Upper lobe of right lung (tissue), 1 donor: ENCODE results near the gene PRTFDC1. TPM values are rescaled to one million over a fixed set of nuclear protein-coding genes. Genes with fewer than 3 reads are reported as not detected.
A peak's percentile ranks its signal among the peaks of the same experiment; 100 is the strongest.
"Not testable (repeated sequence)": the region's sequence is repeated elsewhere in the genome, so short reads cannot be mapped to it uniquely, and the experiment has no call there.

Experiments used
- ATAC-seq: fragments of 200-7000 bp; cut with Tn5 transposase; one replicate; pipeline ENCODE4 v1.9.1; 2020; ENCODE audit warnings: mild to moderate bottlenecking, moderate library complexity
- DNase-seq: peaks from one replicate; pipeline ENCODE4 v3.0.0-alpha.2; 2020
- H3K27ac ChIP-seq: fragments of 200-600 bp; one replicate; pipeline ENCODE4 v1.8.0; 2022
- H3K27me3 ChIP-seq: fragments of 200-600 bp; one replicate; pipeline ENCODE4 v1.8.0; 2022; ENCODE audit warnings: mild to moderate bottlenecking
- H3K36me3 ChIP-seq: fragments of 200-600 bp; one replicate; pipeline ENCODE4 v1.8.0; 2022
- H3K4me1 ChIP-seq: fragments of 200-600 bp; one replicate; pipeline ENCODE4 v1.8.0; 2022
- H3K4me3 ChIP-seq: fragments of 200-600 bp; one replicate; pipeline ENCODE4 v1.8.0; 2022; ENCODE audit warnings: mild to moderate bottlenecking
- H3K9me3 ChIP-seq: fragments of 200-600 bp; one replicate; pipeline ENCODE4 v1.8.0; 2022
- intact Hi-C: fragments of 100-400 bp; cut with DNase I; formaldehyde crosslinking; loops from one replicate; pipeline ENCODE4 v1.11.0; 2022
- total RNA-seq: library from RNA; stranded (reverse); fragmentation: NEBNext Ultra II Directional; extraction: Animal tissue kit (Norgen Biotek cat#: 25700); gene quantifications from one replicate; pipeline ENCODE4 v1.2.1, GENCODE V29; 2021
- TF ChIP-seq, protein P1 (sequence below): fragments of 200-600 bp; IDR thresholded peaks from one replicate; pipeline ENCODE4 v1.8.0; 2022; ENCODE audit warnings: antibody characterized with exemption
- donor health status: DM: no; HTN: yes; CAD: no; lungs with severe emphysema.

Gene PRTFDC1
- total RNA-seq, 1 donor from 2014 or later: 2.7 TPM

DNA sequence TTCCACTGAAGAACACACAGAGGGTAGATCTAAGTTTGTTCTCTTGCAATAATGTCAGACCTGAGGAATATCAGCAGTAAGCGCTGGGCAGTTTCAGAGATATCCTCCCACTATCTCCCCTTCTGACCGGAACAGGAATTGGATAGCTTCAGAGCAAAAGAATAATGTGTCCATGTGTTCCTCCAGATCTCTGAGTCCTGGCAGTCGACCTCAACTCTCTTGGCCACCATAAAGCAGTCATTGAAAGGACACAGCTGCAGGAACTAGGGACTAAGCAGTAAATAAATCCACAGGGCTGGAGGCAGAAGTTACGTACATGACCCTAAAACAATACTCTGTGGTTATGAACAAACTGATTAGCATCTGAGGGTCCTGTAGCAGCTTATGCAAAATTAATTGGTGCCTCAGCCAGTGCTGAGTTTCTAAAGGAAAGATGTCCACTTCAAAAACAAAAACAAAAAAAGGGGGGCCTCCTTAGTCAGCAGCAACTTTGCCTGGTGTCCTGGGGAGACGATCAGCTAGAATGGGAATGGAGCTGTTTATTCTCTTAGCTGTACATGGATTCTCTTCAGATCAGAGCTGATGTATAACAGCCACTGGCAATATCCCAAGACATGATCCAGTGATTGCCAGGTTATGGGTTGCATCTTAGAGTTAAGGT is 6.4 kb upstream of the PRTFDC1 start:
- ATAC-seq (peak; percentile 67), DNase-seq (no peak)
- H3K4me1 ChIP-seq: peaks cover 8% of the 10 kb centered on the region
- no peak overlapping the region for H3K4me3 ChIP-seq
- H3K9me3 ChIP-seq: no peaks in the 10 kb centered on the region
- TF ChIP-seq, protein P1, sequence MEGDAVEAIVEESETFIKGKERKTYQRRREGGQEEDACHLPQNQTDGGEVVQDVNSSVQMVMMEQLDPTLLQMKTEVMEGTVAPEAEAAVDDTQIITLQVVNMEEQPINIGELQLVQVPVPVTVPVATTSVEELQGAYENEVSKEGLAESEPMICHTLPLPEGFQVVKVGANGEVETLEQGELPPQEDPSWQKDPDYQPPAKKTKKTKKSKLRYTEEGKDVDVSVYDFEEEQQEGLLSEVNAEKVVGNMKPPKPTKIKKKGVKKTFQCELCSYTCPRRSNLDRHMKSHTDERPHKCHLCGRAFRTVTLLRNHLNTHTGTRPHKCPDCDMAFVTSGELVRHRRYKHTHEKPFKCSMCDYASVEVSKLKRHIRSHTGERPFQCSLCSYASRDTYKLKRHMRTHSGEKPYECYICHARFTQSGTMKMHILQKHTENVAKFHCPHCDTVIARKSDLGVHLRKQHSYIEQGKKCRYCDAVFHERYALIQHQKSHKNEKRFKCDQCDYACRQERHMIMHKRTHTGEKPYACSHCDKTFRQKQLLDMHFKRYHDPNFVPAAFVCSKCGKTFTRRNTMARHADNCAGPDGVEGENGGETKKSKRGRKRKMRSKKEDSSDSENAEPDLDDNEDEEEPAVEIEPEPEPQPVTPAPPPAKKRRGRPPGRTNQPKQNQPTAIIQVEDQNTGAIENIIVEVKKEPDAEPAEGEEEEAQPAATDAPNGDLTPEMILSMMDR: peak; percentile 16
- peak overlapping the region; percentile 76 for H3K27ac ChIP-seq
- H3K27me3 ChIP-seq: no peaks in the 10 kb centered on the region
- intact Hi-C loops: no loop called here
- H3K36me3 ChIP-seq: no peaks in the 10 kb centered on the region

DNA sequence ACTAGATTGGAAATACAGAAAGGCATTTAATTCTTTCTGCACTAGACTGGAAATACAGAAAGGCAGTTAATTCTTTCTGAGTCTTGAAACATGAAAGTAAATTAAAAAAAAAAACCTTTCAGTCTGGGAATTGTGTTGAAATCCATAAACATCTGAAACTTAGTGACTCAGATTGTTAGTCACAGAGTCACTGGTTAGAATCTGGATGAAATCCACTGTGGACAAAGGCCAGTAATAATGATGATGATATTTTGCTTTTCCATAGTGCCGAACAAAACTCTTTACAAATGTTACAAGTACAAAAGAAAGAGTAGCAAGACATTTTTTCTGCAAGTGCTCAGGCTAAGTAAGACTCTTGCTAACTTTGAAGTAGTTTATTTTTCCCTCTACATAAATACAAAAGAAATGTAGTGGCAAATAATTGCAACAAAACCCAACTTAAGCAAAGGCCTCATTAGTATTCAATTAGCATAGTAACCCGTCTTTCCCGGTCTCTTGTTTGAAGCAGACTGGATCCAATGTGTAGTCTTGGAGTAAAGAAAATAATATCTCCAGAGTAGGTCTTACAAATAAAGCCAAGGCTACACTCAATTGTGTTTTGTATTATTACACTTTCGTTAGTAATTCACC is 5.8 kb upstream of the PRTFDC1 start:
- no peaks in the 10 kb centered on the region for H3K36me3 ChIP-seq
- no peaks in the 10 kb centered on the region for H3K9me3 ChIP-seq
- H3K4me1 ChIP-seq: peaks cover 9% of the 10 kb centered on the region
- no peak for ATAC-seq
- H3K4me3 ChIP-seq: no peak overlapping the region
- TF ChIP-seq, protein P1: no peak
- no peak for DNase-seq
- peak overlapping the region; percentile 76 for H3K27ac ChIP-seq
- no peaks in the 10 kb centered on the region for H3K27me3 ChIP-seq
- intact Hi-C loops: no loop called here

DNA sequence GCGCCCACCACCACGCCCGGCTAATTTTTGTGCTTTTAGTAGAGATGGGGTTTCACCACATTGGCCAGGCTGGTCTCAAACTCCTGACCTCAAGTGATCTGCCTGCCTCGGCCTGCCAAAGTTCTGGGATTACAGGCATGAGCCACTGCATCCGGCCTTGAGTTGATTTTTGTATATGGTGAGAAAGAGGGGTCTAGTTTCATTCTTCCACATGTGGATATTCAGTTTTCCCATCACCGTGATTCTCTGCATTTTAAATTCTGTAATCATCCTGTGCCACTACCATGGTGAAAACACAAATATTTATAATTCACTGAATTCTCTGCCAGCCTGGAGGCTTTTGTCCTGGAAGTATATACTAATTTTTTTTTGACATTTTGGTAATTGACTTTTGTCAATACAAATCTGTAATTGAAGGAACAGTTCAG is 5.2 kb upstream of the PRTFDC1 start:
- ATAC-seq, H3K36me3 ChIP-seq, DNase-seq, intact Hi-C loops, H3K9me3 ChIP-seq, H3K27me3 ChIP-seq, H3K4me3 ChIP-seq: not testable (repeated sequence)
- H3K27ac ChIP-seq: peak overlapping the region; percentile 76
- H3K4me1 ChIP-seq: peaks cover 11% of the 10 kb centered on the region

DNA sequence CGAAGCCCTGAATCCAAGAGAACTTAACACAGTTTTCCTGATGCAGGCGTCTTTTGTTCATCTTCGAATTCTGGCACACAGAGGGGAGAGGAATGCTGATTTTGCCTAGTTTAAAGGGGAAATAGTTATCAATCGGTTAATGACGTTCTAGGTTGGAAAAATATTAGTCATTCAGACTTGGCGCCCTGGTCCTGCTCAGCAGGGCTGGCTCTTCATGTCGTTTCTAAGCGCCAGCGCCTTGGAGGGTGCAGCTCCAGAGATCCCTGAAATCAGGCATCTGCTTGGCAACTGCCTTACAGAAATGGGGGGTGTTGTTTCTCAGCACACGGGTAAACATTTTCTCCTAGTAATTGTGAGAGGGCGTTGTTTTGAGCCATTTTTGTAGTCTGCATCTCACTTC is 1.3 kb upstream of the PRTFDC1 start:
- Histone ChIP-seq H3K27ac (peak overlapping the region; percentile 24), H3K36me3 (no peaks in the 10 kb centered on the region), H3K27me3 (no peaks in the 10 kb centered on the region), H3K9me3 (no peaks in the 10 kb centered on the region), H3K4me1 (peaks cover 16% of the 10 kb centered on the region), H3K4me3 (peak overlapping the region; percentile 66)
- intact Hi-C loops: no loop called here
- TF ChIP-seq, protein P1: no peak
- no peak for DNase-seq
- no peak for ATAC-seq

DNA sequence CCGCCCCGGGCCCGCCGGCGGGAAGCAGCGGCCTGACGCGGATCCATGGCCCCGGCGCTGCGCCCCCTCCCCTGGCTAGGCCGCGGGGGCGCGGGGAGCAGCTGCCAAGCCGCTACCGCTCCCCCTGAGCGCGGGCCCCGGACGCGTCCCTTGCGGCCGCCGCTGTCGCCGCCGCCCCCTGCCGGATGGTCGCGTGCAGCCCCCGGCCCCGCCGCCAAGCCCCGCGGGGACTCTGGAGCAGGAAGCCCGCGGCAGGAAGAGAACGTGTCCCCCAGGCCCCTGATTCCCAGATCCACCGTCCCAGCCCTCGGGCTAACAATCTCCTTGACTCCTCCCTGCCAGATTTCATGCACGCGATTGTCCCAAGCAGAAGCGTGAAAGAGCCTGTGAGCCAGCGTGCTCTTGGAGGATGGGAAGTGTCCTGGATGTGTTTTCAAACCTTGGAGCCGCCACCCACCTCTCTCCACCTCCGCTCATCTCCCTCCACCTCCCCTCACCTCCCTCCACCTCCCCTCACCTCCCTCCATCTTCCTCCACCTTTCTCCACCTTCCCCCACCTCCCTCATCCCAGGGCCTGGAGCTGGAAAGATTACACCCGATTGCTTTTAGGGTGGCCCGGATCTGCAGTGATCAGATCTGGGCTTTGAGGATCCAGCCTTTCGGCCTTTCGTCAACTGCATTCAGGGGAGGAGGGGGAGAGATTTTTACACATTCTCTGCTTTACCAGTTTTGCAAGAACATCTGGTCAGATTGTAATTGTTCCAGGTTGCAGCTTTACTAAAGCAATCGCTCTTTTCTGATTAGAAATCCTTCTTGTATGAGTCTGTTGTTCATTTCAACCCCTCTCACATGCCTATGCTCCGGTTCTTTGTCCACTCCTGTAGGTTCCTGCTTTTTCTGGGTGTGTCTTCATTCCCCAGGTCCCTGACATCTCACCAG is 570 bp upstream of the PRTFDC1 start:
- Histone ChIP-seq H3K27me3 (no peaks in the 10 kb centered on the region), H3K27ac (peak overlapping the region; percentile 77), H3K36me3 (no peaks in the 10 kb centered on the region), H3K4me1 (peaks cover 12% of the 10 kb centered on the region), H3K9me3 (no peaks in the 10 kb centered on the region), H3K4me3 (peak overlapping the region; percentile 66)
- peak; percentile 72 for DNase-seq
- TF ChIP-seq, protein P1: peak; percentile 36
- ATAC-seq: peak; percentile 73
- intact Hi-C loops: no loop called here
